HG03280 (cell line): ENCODE data around the gene MCF2L.
"Not testable (repeated sequence)": the region's sequence is repeated elsewhere in the genome, so short reads cannot be mapped to it uniquely, and the experiment has no call there.

Experiments used
- ATAC-seq: cut with Tn5 transposase; IDR thresholded peaks from one replicate; pipeline ENCODE4 v1.9.1; 2021; ENCODE audit warnings: mild to moderate bottlenecking, moderate library complexity; ENCODE audit not compliant: unreplicated experiment

Gene MCF2L

GRCh38 chr13:113089693-113090414, 120.8 kb downstream of the MCF2L start:
- no peak for ATAC-seq

- ATAC-seq, result no peak
Measured at GRCh38 chr13:113090415-113090770, 121.4 kb downstream of the MCF2L start.

- no peak for ATAC-seq
Measured at GRCh38 chr13:113090806-113091205, 121.8 kb downstream of the MCF2L start.

GRCh38 chr13:113091211-113091771, 122.3 kb downstream of the MCF2L start:
- ATAC-seq, result no peak

GRCh38 chr13:113091891-113092775, 123.1 kb downstream of the MCF2L start:
- ATAC-seq, result no peak

- ATAC-seq, result no peak
Measured at GRCh38 chr13:113092776-113093579, 124.0 kb downstream of the MCF2L start.

GRCh38 chr13:113093580-113094409, 124.8 kb downstream of the MCF2L start:
- ATAC-seq, result no peak

- no peak for ATAC-seq
Measured at GRCh38 chr13:113094410-113094800, 125.4 kb downstream of the MCF2L start.

- ATAC-seq, result no peak
Measured at GRCh38 chr13:113095146-113096051, 126.4 kb downstream of the MCF2L start.

- no peak for ATAC-seq
Measured at GRCh38 chr13:113096052-113096744, 127.2 kb downstream of the MCF2L start.

GRCh38 chr13:113096745-113097305, 127.8 kb downstream of the MCF2L start:
- no peak for ATAC-seq

- ATAC-seq, result no peak
Measured at GRCh38 chr13:113097651-113098050, 128.6 kb downstream of the MCF2L start.

GRCh38 chr13:113098162-113098732, 129.2 kb downstream of the MCF2L start:
- no peak for ATAC-seq

GRCh38 chr13:113099142-113099541, 130.1 kb downstream of the MCF2L start:
- no peak for ATAC-seq

GRCh38 chr13:113102302-113102701, 133.3 kb downstream of the MCF2L start:
- ATAC-seq, result not testable (repeated sequence)

GRCh38 chr13:113102727-113103126, 133.7 kb downstream of the MCF2L start:
- no peak for ATAC-seq

- ATAC-seq, result no peak
Measured at GRCh38 chr13:113103646-113104045, 134.6 kb downstream of the MCF2L start.
